ENCODE data around the gene UMODL1. TPM values are rescaled to one million over a fixed set of nuclear protein-coding genes. Genes with fewer than 3 reads are reported as not detected.

The UMODL1 gene
- total RNA-seq, 2 donors from 2014 or later: 0.35 to 0.37 TPM

GRCh38 chr21:42102526-42102925 is 31.4 kb downstream of the UMODL1 start:
- intact Hi-C loops (cut with DNase I): no loop called here
- H3K27ac ChIP-seq: peak overlapping the region; percentile 26
- no peaks in the 10 kb centered on the region for H3K27me3 ChIP-seq
- H3K9ac ChIP-seq (ENCODE audit: low read depth in 2 of 2, low read length in 2 of 2): peak overlapping the region in 1 of 2 donors; percentile 7
- DNase-seq: no peak
- H3K4me1 ChIP-seq: peaks cover 8% of the 10 kb centered on the region
- TF ChIP-seq CTCF (IDR thresholded peaks at IDR 0.05): no peak
- no peak overlapping the region for H3K4me3 ChIP-seq
- H3K9me3 ChIP-seq: no peaks in the 10 kb centered on the region
- no peaks in the 10 kb centered on the region for H3K36me3 ChIP-seq

- no peak for TF ChIP-seq CTCF (IDR thresholded peaks at IDR 0.05)
- no peaks in the 10 kb centered on the region for H3K36me3 ChIP-seq
- intact Hi-C loops (cut with DNase I): no loop called here
- peaks cover 7% of the 10 kb centered on the region for H3K4me1 ChIP-seq
- peak overlapping the region; percentile 26 for H3K27ac ChIP-seq
- no peaks in the 10 kb centered on the region for H3K9me3 ChIP-seq
- DNase-seq: peak; percentile 59
- no peaks in the 10 kb centered on the region for H3K27me3 ChIP-seq
- H3K9ac ChIP-seq (ENCODE audit: low read depth in 2 of 2, low read length in 2 of 2): peak overlapping the region in 1 of 2 donors; percentile 58
- no peak overlapping the region for H3K4me3 ChIP-seq
Measured at GRCh38 chr21:42102991-42103390, 31.9 kb downstream of the UMODL1 start.

GRCh38 chr21:42103843-42104242 is 32.7 kb downstream of the UMODL1 start:
- TF ChIP-seq CTCF (IDR thresholded peaks at IDR 0.05): no peak
- Histone ChIP-seq H3K9ac (ENCODE audit: low read depth in 2 of 2, low read length in 2 of 2) (no peak overlapping the region), H3K36me3 (no peaks in the 10 kb centered on the region), H3K27ac (no peak overlapping the region), H3K4me1 (peaks cover 3% of the 10 kb centered on the region), H3K27me3 (no peaks in the 10 kb centered on the region), H3K4me3 (no peak overlapping the region), H3K9me3 (no peaks in the 10 kb centered on the region)
- no peak for DNase-seq
- intact Hi-C loops (cut with DNase I): no loop called here

GRCh38 chr21:42105476-42106315 is 34.6 kb downstream of the UMODL1 start:
- Histone ChIP-seq H3K27ac (no peak overlapping the region), H3K27me3 (no peaks in the 10 kb centered on the region), H3K4me3 (no peak overlapping the region), H3K4me1 (peaks cover 3% of the 10 kb centered on the region), H3K9ac (ENCODE audit: low read depth in 2 of 2, low read length in 2 of 2) (no peak overlapping the region), H3K9me3 (no peaks in the 10 kb centered on the region), H3K36me3 (no peaks in the 10 kb centered on the region)
- intact Hi-C loops (cut with DNase I): loop anchor here (5.0 kb wide), 1 partner anchor 98 kb away; no protein-coding TSS in a partner anchor
- no peak for DNase-seq
- TF ChIP-seq CTCF (IDR thresholded peaks at IDR 0.05): no peak

GRCh38 chr21:42106425-42106824 is 35.3 kb downstream of the UMODL1 start:
- intact Hi-C loops (cut with DNase I): loop anchor here (5.0 kb wide), 1 partner anchor 99 kb away; no protein-coding TSS in a partner anchor
- H3K9me3 ChIP-seq: no peaks in the 10 kb centered on the region
- no peak overlapping the region for H3K27ac ChIP-seq
- no peaks in the 10 kb centered on the region for H3K36me3 ChIP-seq
- no peaks in the 10 kb centered on the region for H3K27me3 ChIP-seq
- DNase-seq: no peak
- no peak overlapping the region for H3K4me3 ChIP-seq
- no peak overlapping the region for H3K9ac ChIP-seq (ENCODE audit: low read depth in 2 of 2, low read length in 2 of 2)
- no peak for TF ChIP-seq CTCF (IDR thresholded peaks at IDR 0.05)
- H3K4me1 ChIP-seq: peaks cover 3% of the 10 kb centered on the region

All from colonic mucosa (tissue), 4 donors.